Measurements from ENCODE around the gene AEN. TPM values are rescaled to one million over a fixed set of nuclear protein-coding genes. Genes with fewer than 3 reads are reported as not detected.

AEN gene
- total RNA-seq, 1 donor from 2014 or later, result 31.5 TPM

GRCh38 chr15:88658972-88659931, 38.1 kb downstream of the AEN start:
- Mint-ChIP-seq H3K27ac (ENCODE audit: unreplicated experiment) (no peak overlapping the region), H3K4me1 (ENCODE audit: unreplicated experiment) (no peaks in the 10 kb centered on the region), H3K4me3 (ENCODE audit: unreplicated experiment) (no peak overlapping the region), H3K9me3 (ENCODE audit: unreplicated experiment) (no peaks in the 10 kb centered on the region), H3K36me3 (ENCODE audit: low read depth, unreplicated experiment) (no peaks in the 10 kb centered on the region), H3K27me3 (ENCODE audit: unreplicated experiment) (peaks cover 5% of the 10 kb centered on the region)
- TF ChIP-seq CTCF (IDR thresholded peaks at IDR 0.05; ENCODE audit: unreplicated experiment), result no peak
- no peak for DNase-seq (ENCODE audit: low spot score)

GRCh38 chr15:88661041-88661700, 40.0 kb downstream of the AEN start:
- H3K27ac Mint-ChIP-seq (ENCODE audit: unreplicated experiment), result no peak overlapping the region
- TF ChIP-seq CTCF (IDR thresholded peaks at IDR 0.05; ENCODE audit: unreplicated experiment), result no peak
- H3K27me3 Mint-ChIP-seq (ENCODE audit: unreplicated experiment), result peaks cover 5% of the 10 kb centered on the region
- H3K9me3 Mint-ChIP-seq (ENCODE audit: unreplicated experiment), result no peaks in the 10 kb centered on the region
- no peak for DNase-seq (ENCODE audit: low spot score)
- no peaks in the 10 kb centered on the region for H3K36me3 Mint-ChIP-seq (ENCODE audit: low read depth, unreplicated experiment)
- H3K4me3 Mint-ChIP-seq (ENCODE audit: unreplicated experiment), result no peak overlapping the region
- H3K4me1 Mint-ChIP-seq (ENCODE audit: unreplicated experiment), result no peaks in the 10 kb centered on the region

GRCh38 chr15:88661761-88662556, 40.8 kb downstream of the AEN start:
- Mint-ChIP-seq H3K4me3 (ENCODE audit: unreplicated experiment) (no peak overlapping the region), H3K4me1 (ENCODE audit: unreplicated experiment) (no peaks in the 10 kb centered on the region), H3K9me3 (ENCODE audit: unreplicated experiment) (no peaks in the 10 kb centered on the region), H3K27ac (ENCODE audit: unreplicated experiment) (no peak overlapping the region), H3K27me3 (ENCODE audit: unreplicated experiment) (peaks cover 5% of the 10 kb centered on the region), H3K36me3 (ENCODE audit: low read depth, unreplicated experiment) (no peaks in the 10 kb centered on the region)
- no peak for TF ChIP-seq CTCF (IDR thresholded peaks at IDR 0.05; ENCODE audit: unreplicated experiment)
- no peak for DNase-seq (ENCODE audit: low spot score)

- no peak for DNase-seq (ENCODE audit: low spot score)
- Mint-ChIP-seq H3K27ac (ENCODE audit: unreplicated experiment) (no peak overlapping the region), H3K27me3 (ENCODE audit: unreplicated experiment) (peaks cover 5% of the 10 kb centered on the region), H3K9me3 (ENCODE audit: unreplicated experiment) (no peaks in the 10 kb centered on the region), H3K36me3 (ENCODE audit: low read depth, unreplicated experiment) (no peaks in the 10 kb centered on the region), H3K4me1 (ENCODE audit: unreplicated experiment) (no peaks in the 10 kb centered on the region), H3K4me3 (ENCODE audit: unreplicated experiment) (no peak overlapping the region)
- no peak for TF ChIP-seq CTCF (IDR thresholded peaks at IDR 0.05; ENCODE audit: unreplicated experiment)
Measured at GRCh38 chr15:88663141-88663621, 42.0 kb downstream of the AEN start.

Measured in endothelial cell (in vitro differentiated cells).